Activated T-cell treated with anti-CD3 and anti-CD28 coated beads, Interleukin-2, amount 50 U/mL, for 72 hours (primary cell): ENCODE data around the gene SLC25A12. TPM values are rescaled to one million over a fixed set of nuclear protein-coding genes. Genes with fewer than 3 reads are reported as not detected.

Source experiments
- ATAC-seq, 2 donors: fragments of 150-1000 bp; cut with Tn5 transposase; replicated peaks in 1 of 2; 2 replicates each; pipeline ENCODE4 v1.10.0; 2021; ENCODE audit warnings: moderate library complexity in 2 of 2, mild to moderate bottlenecking in 1 of 2
- DNase-seq, 2 donors: peaks; one replicate each; pipeline ENCODE4 v3.0.0; 2021 to 2022; ENCODE audit warnings: mixed read lengths in 1 of 2
- H3K27ac Mint-ChIP-seq: one replicate; pipeline ENCODE4 v1.8.0; 2022; ENCODE audit warnings: mild to moderate bottlenecking, moderate library complexity, mixed read lengths
- H3K27me3 Mint-ChIP-seq: one replicate; pipeline ENCODE4 v1.8.0; 2022; ENCODE audit warnings: low read depth, mixed read lengths
- H3K36me3 Mint-ChIP-seq, 2 donors: one replicate each; pipeline ENCODE4 v1.8.0; 2022; ENCODE audit warnings: mixed read lengths in 2 of 2, mild to moderate bottlenecking in 1 of 2; ENCODE audit not compliant: insufficient read depth in 2 of 2
- H3K4me1 Mint-ChIP-seq: one replicate; pipeline ENCODE4 v1.8.0; 2022; ENCODE audit warnings: low read depth, mixed read lengths
- H3K4me3 Mint-ChIP-seq, 2 donors: one replicate each; pipeline ENCODE4 v1.8.0; 2022; ENCODE audit warnings: mild to moderate bottlenecking in 2 of 2, mixed read lengths in 2 of 2, moderate library complexity in 2 of 2
- H3K9me3 Mint-ChIP-seq, 2 donors: one replicate each; pipeline ENCODE4 v1.8.0; 2022; ENCODE audit warnings: mixed read lengths in 2 of 2
- total RNA-seq, 2 donors: library from RNA; stranded (reverse); gene quantifications; one replicate each; pipeline ENCODE4 v1.2.3, GENCODE V29; 2022

The SLC25A12 gene
- total RNA-seq, 2 donors from 2014 or later, result 27.4 to 36.4 TPM

- Mint-ChIP-seq H3K9me3 (peaks cover 0 to 2% of the 10 kb centered on the region in 2 donors), H3K27ac (no peak overlapping the region), H3K36me3 (peaks cover 4% of the 10 kb centered on the region in 2 donors), H3K4me3 (no peak overlapping the region), H3K4me1 (peaks cover 43% of the 10 kb centered on the region), H3K27me3 (no peaks in the 10 kb centered on the region)
- no peak for DNase-seq
- no peak for ATAC-seq
Measured at GRCh38 chr2:171879865-171880264, 14.2 kb downstream of the SLC25A12 start.

DNA sequence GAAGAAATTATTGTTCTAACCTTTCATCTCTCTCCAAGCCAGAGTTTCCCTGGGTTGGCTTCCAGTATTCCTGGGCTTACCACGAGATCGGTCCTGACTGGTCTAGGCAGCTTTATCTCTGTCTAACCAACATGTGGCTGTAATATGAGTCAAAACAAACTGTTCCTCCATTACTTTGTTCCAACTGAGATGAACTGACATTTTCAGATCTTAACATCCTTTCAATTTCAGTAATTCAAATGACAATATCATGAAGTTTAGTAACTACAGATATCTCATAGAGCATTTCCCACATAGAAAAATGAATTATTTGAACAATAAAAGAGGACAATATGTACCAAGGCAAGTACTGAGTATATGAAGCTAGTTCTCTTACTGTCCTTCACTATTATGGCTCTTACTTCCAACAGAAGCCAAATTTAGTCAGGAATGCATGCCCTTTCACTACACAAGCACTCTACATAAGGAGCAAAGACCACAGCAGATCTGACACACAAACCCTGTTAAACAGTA, 15.5 kb downstream of the SLC25A12 start:
- Mint-ChIP-seq H3K4me3 (peak overlapping the region in 1 of 2 donors; percentile 34), H3K27ac (no peak overlapping the region), H3K4me1 (peaks cover 39% of the 10 kb centered on the region), H3K36me3 (peaks cover 4 to 7% of the 10 kb centered on the region in 2 donors), H3K9me3 (peaks cover 0 to 2% of the 10 kb centered on the region in 2 donors), H3K27me3 (no peaks in the 10 kb centered on the region)
- ATAC-seq (peak; percentile 46 to 72), DNase-seq (no peak)

GRCh38 chr2:171874963-171875362, 19.1 kb downstream of the SLC25A12 start:
- Mint-ChIP-seq H3K27ac (no peak overlapping the region), H3K4me1 (peaks cover 33% of the 10 kb centered on the region), H3K36me3 (peaks cover 4 to 15% of the 10 kb centered on the region in 2 donors), H3K9me3 (peaks cover 0 to 2% of the 10 kb centered on the region in 2 donors), H3K27me3 (no peaks in the 10 kb centered on the region), H3K4me3 (no peak overlapping the region)
- ATAC-seq, result no peak
- DNase-seq, result no peak

DNA sequence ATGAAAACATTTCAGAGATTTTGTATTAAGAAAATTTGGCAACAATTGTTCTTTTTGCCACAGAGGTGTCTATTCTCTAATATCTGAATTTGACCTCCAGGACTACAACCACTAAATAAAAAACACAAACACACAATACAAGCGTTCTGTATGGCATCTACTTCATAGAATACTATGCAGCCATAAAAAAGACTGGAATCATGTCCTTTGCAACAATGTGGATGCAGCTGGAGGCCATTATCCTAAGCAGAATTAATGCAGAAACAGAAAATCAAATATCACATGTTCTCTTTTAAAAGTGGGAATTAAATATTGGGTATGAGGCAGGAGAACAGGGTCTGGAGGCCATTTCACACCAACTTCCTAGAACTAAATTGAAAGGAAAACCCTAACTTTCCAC, 19.5 kb downstream of the SLC25A12 start:
- Mint-ChIP-seq H3K27ac (no peak overlapping the region), H3K4me3 (no peak overlapping the region), H3K9me3 (peaks cover 0 to 2% of the 10 kb centered on the region in 2 donors), H3K4me1 (peaks cover 29% of the 10 kb centered on the region), H3K27me3 (no peaks in the 10 kb centered on the region), H3K36me3 (peaks cover 4 to 15% of the 10 kb centered on the region in 2 donors)
- no peak for ATAC-seq
- no peak for DNase-seq

DNA sequence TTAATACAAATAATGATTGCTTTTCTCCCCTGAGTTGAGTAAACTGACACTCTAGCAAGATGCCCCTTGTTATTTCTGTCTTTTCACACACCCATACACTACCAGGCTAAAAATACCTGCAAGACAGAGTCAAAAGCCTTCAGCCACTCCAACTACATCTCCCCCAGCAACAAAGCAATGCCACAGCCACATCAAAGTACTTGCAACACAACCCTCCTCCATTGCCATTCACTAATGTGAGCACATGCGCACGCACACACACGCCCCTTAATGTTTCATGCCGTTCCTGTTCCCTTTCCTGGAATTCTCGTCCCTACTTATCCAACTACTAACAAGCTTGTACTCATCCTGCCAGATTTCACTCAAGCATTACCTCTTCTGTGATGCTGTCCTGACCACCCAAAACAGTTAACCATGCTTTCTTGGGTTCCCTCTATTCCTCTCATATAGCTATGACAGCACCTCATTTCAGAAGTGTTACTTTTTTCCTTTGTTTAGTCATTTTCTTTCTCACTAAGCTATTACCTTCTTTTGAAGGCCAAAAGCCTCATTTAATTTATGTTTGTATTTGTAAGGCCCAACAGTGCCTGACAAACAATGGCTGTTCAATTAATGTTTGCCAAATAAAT, 29.6 kb downstream of the SLC25A12 start:
- no peak overlapping the region for H3K4me3 Mint-ChIP-seq
- no peaks in the 10 kb centered on the region for H3K27me3 Mint-ChIP-seq
- peaks cover 0 to 10% of the 10 kb centered on the region in 2 donors for H3K36me3 Mint-ChIP-seq
- H3K4me1 Mint-ChIP-seq, result peaks cover 10% of the 10 kb centered on the region
- no peak overlapping the region for H3K27ac Mint-ChIP-seq
- DNase-seq, result peak in 1 of 2 donors; percentile 3
- ATAC-seq, result peak; percentile 74 to 76
- no peaks in the 10 kb centered on the region for H3K9me3 Mint-ChIP-seq

DNA sequence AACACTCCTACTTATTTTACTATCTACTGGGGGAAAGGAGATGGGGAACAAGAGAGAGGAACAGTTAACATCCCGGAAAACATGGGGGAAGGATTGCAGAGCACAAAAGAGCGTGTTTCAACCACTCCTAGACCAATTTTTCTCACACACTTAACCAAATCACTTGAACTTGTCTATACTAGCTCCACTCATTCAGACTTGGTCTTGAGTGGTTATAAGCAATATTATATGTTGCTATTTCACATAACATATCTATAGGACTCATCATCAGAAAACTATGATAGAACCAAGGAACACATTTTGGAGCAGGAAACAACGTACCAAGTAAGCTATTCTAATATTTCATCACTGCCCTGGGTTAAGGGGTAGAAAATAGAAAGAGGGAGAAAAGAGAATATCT, 31.5 kb downstream of the SLC25A12 start:
- Mint-ChIP-seq H3K9me3 (no peaks in the 10 kb centered on the region), H3K27me3 (no peaks in the 10 kb centered on the region), H3K4me3 (no peak overlapping the region), H3K4me1 (peaks cover 10% of the 10 kb centered on the region), H3K36me3 (peaks cover 0 to 3% of the 10 kb centered on the region in 2 donors), H3K27ac (no peak overlapping the region)
- no peak for ATAC-seq
- no peak for DNase-seq

GRCh38 chr2:171858397-171858958, 35.6 kb downstream of the SLC25A12 start:
- H3K4me1 Mint-ChIP-seq, result no peaks in the 10 kb centered on the region
- H3K27me3 Mint-ChIP-seq, result no peaks in the 10 kb centered on the region
- H3K36me3 Mint-ChIP-seq, result peaks cover 2 to 7% of the 10 kb centered on the region in 2 donors
- H3K9me3 Mint-ChIP-seq, result no peaks in the 10 kb centered on the region
- DNase-seq (no peak), ATAC-seq (no peak)
- H3K27ac Mint-ChIP-seq, result no peak overlapping the region
- no peak overlapping the region for H3K4me3 Mint-ChIP-seq

- H3K4me3 Mint-ChIP-seq, result no peak overlapping the region
Measured at GRCh38 chr2:171855401-171855800, 38.6 kb downstream of the SLC25A12 start.

GRCh38 chr2:171852366-171852888, 41.6 kb downstream of the SLC25A12 start:
- H3K4me3 Mint-ChIP-seq, result no peak overlapping the region
- H3K27me3 Mint-ChIP-seq, result no peaks in the 10 kb centered on the region
- no peaks in the 10 kb centered on the region for H3K4me1 Mint-ChIP-seq
- H3K27ac Mint-ChIP-seq, result no peak overlapping the region
- DNase-seq (no peak), ATAC-seq (no peak)
- H3K36me3 Mint-ChIP-seq, result peaks cover 2 to 11% of the 10 kb centered on the region in 2 donors
- no peaks in the 10 kb centered on the region for H3K9me3 Mint-ChIP-seq

More at GRCh38 chr2:171855401-171855800, 38.6 kb downstream of the SLC25A12 start:
- no peaks in the 10 kb centered on the region for H3K27me3 Mint-ChIP-seq
- ATAC-seq (no peak), DNase-seq (no peak)
- H3K27ac Mint-ChIP-seq, result no peak overlapping the region
- peaks cover 2 to 11% of the 10 kb centered on the region in 2 donors for H3K36me3 Mint-ChIP-seq
- H3K4me1 Mint-ChIP-seq, result no peaks in the 10 kb centered on the region
- no peaks in the 10 kb centered on the region for H3K9me3 Mint-ChIP-seq

DNA sequence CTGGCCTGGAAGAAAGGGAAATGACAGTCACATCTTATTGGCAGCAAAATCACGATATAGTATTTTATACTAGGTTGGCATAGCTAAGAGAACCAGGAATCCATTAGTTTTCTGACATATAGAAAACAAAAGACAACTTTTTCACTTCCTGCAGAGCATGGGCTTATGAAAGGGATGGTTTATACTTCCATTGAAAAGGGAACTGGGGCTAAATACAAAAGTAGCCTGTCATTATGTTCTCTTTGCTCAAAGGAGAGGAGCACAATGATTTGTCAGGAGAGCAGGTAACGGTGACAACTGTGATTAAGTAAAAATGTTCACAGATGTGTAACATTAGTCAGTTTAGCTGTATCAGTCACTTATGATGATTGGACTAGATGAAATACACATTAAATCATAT, 46.4 kb downstream of the SLC25A12 start:
- DNase-seq (no peak), ATAC-seq (no peak)
- Mint-ChIP-seq H3K27ac (no peak overlapping the region), H3K9me3 (no peaks in the 10 kb centered on the region), H3K27me3 (no peaks in the 10 kb centered on the region), H3K4me1 (no peaks in the 10 kb centered on the region), H3K4me3 (no peak overlapping the region), H3K36me3 (peaks cover 0 to 5% of the 10 kb centered on the region in 2 donors)

GRCh38 chr2:171846894-171847293, 47.1 kb downstream of the SLC25A12 start:
- ATAC-seq (no peak), DNase-seq (no peak)
- Mint-ChIP-seq H3K4me1 (no peaks in the 10 kb centered on the region), H3K4me3 (no peak overlapping the region), H3K36me3 (peaks cover 0 to 3% of the 10 kb centered on the region in 2 donors), H3K27ac (no peak overlapping the region), H3K9me3 (no peaks in the 10 kb centered on the region), H3K27me3 (no peaks in the 10 kb centered on the region)

DNA sequence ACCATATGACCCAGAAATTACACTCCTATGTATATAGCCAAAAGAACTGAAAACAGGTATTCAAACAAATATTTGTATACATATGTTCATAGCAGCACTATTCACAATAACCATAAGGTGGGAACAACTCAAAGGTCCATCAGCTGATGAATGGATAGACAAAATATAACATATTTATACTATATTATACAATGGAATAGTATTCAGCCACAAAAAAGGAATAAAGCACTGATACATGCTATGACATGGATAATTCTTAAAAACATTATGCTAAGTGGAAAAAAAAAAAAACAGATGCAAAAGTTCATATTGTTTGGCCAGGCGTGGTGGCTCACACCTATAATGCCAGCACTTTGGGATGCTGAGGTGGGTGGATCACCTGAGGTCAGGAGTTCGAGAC, 52.0 kb downstream of the SLC25A12 start:
- no peak overlapping the region for H3K27ac Mint-ChIP-seq
- no peaks in the 10 kb centered on the region for H3K27me3 Mint-ChIP-seq
- no peak overlapping the region for H3K4me3 Mint-ChIP-seq
- no peaks in the 10 kb centered on the region for H3K4me1 Mint-ChIP-seq
- DNase-seq (no peak), ATAC-seq (no peak)
- H3K9me3 Mint-ChIP-seq, result no peaks in the 10 kb centered on the region
- peaks cover 8% of the 10 kb centered on the region in 2 donors for H3K36me3 Mint-ChIP-seq

GRCh38 chr2:171837736-171838135, 56.3 kb downstream of the SLC25A12 start:
- no peak for DNase-seq
- Mint-ChIP-seq H3K4me1 (no peaks in the 10 kb centered on the region), H3K9me3 (no peaks in the 10 kb centered on the region), H3K4me3 (no peak overlapping the region), H3K27ac (no peak overlapping the region), H3K36me3 (peaks cover 28 to 35% of the 10 kb centered on the region in 2 donors), H3K27me3 (no peaks in the 10 kb centered on the region)
- no peak for ATAC-seq
